Bone marrow (tissue), 2 donors: ENCODE results near the gene TRIM7.
"Not testable (repeated sequence)": the region's sequence is repeated elsewhere in the genome, so short reads cannot be mapped to it uniquely, and the experiment has no call there.

Source experiments
- DNase-seq, 2 donors: peaks; one replicate each; lab custom pipeline; 2025; lab: John Stamatoyannopoulos, UW

The TRIM7 gene

GRCh38 chr5:181193656-181194055 lies 11.3 kb downstream of the TRIM7 start:
- no peak for DNase-seq

DNA sequence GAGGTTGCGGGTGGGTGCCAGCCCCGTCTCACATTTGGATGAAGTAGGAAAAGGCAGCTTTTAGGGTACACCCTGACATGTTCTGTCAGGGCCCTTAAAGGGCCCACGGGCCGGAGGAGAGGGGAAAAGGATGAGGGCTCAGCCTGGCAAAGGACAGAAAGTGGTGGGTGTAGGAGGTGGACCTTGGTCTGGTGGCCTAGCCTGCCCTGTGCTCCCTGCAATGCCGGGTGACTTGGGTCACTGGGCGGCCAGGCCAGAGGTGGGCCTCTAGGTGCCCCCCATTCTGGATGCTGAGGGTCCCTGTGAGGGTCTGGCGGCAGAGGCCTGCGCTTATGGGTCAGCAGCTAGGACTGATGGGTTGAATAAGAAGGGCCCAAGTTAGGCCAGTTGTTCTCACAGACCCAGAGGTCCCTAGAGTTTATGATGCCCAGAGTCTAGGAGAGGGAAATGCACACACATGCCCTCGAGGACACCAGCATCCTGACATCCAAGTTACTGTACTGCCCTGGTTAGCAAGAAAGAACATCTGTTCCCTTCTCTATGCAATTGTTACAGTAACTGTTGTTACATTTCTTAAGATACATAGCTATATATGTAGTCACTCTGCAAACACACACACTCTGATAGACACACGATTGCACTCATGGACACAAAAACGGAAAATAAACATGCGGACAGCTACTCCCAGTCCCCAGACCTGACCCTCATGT lies 12.5 kb downstream of the TRIM7 start:
- no peak for DNase-seq

GRCh38 chr5:181191526-181192336 lies 13.3 kb downstream of the TRIM7 start:
- DNase-seq, result no peak

- no peak for DNase-seq
These were observed 14.1 kb downstream of the TRIM7 start for GRCh38 chr5:181190711-181191525.

- DNase-seq, result no peak
These were observed 14.9 kb downstream of the TRIM7 start for GRCh38 chr5:181189962-181190710.

DNA sequence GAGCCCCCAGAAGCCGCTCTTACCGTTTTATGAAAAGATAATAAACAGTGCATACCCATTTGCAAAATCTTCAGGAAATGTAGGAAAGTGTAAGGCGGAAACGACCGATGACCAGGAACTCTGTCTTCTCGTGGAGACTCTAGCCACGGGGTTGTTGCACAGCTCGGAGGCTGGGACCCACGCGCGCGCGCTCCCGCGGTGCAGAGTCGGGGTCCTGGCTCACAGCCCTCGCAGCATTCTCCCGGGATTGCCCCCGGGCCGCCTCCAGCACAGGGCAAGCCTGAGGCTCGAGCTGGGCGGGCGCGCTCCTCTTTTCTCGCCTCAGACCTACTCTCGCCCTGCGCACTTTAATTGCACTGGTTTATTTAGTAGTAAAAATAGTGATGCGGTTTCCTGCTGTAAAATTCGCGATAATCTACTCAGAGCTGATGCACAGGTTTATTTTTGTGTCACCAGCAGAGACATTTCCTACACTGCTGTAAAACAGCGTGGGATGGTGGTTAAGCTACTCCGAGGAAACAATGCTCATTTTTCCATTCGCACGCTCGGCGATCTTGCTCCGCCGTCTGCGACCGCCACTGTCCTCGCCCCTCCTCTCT lies 15.5 kb downstream of the TRIM7 start:
- DNase-seq, result no peak

GRCh38 chr5:181188700-181189362 lies 16.2 kb downstream of the TRIM7 start:
- no peak for DNase-seq

- no peak for DNase-seq
These were observed 17.3 kb downstream of the TRIM7 start for GRCh38 chr5:181187500-181188213.

GRCh38 chr5:181186986-181187499 lies 18.0 kb downstream of the TRIM7 start:
- no peak for DNase-seq

- DNase-seq, result no peak
These were observed 19.0 kb downstream of the TRIM7 start for GRCh38 chr5:181186022-181186421.

- no peak for DNase-seq
These were observed 19.4 kb downstream of the TRIM7 start for GRCh38 chr5:181185560-181185959.

DNA sequence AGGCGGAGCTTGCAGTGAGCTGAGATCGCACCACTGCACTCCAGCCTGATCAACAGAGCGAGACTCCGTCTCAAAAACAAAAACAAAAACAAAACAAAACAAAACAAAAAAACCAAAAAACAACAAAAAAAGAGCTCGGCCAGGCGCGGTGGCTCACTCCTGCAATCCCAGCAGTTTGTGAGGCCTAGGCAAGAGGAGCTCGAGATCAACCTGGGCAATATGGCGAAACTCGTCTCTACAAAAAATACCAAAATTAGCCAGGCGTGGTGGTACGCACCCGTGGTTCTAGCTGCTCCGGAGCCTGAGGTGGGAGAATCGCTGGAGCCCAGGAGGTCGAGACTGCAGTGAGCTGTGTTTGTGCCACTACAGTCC lies 20.2 kb downstream of the TRIM7 start:
- DNase-seq, result no peak

DNA sequence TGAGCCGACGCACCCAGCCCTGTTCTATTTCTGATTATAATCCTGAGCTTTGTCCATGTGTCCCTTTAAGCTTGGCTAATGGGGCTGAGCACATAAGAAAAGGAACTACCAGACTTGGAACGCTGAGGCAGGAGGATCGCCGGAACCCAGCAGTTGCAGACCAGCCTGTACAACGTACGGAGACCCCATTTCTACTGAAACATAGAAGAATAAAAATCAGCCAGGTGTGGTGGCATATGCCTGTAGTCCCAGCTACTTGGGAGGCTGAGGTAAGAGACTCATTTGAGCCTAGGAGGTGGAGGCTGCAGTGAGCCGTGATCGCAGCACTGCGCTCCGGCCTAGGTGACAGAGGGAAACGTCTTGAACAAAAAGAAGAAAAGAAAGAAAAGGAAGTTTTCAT lies 22.3 kb downstream of the TRIM7 start:
- DNase-seq, result no peak

DNA sequence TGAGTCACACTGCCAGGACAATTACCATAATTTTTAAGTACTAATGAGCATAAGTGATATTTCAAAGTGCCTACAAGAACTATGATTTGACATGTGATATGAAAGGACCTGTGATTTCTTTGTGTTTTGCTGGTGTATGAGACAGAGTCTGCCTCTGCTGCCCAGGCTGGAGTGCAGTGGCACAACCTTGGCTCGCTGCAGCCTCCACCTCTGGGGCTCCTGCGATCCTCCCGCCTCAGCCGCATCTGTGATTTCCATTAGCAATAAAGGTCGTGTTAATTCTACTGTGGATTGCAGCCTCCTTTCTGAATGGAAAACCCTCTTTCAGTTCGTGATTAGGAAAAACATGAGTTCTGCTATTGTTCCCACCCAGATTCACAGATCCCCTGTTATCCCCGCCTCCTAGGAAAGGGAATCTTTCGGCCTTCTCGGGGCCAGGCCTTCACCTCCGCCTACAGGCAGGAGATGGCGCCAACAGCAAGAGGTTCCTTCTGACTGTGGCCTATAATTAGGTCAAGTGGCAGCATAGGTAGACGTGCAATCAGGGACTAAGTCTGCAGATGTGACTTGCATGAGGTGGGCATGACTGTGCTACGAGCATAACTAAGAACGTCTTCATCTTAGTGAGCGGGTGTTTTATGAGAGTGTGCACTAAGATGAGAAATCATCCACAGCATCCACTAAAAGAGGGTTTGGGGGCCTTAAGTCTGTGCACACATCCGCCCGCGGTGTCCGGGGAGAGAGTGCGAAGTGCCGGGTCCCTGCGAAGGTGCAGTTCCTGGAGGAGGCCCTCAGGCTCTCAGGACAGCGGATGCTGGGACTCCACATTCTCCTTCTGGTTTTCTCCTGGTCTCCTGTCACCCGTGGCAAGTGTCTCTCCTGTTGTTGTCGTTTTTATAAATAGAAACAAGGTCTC lies 23.1 kb downstream of the TRIM7 start:
- no peak for DNase-seq

DNA sequence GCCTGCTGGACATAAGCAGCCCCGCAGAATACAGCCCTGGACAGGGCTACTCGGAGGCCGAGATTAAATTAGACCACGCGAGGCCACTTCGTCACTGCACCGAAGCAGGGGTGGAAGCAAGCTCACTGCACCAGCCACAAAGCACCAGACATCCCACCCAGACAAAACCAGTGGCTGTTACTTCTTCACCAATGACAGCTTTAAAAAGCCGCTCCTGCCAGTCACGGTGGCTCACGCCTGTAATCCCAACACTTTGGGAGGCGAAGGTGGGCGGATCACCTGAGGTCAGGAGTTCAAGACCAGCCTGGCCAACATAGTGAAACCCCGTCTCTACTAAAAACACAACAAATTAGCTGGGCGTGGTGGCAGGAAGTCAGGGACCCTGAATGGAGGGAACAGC lies 27.4 kb downstream of the TRIM7 start:
- not testable (repeated sequence) for DNase-seq

DNA sequence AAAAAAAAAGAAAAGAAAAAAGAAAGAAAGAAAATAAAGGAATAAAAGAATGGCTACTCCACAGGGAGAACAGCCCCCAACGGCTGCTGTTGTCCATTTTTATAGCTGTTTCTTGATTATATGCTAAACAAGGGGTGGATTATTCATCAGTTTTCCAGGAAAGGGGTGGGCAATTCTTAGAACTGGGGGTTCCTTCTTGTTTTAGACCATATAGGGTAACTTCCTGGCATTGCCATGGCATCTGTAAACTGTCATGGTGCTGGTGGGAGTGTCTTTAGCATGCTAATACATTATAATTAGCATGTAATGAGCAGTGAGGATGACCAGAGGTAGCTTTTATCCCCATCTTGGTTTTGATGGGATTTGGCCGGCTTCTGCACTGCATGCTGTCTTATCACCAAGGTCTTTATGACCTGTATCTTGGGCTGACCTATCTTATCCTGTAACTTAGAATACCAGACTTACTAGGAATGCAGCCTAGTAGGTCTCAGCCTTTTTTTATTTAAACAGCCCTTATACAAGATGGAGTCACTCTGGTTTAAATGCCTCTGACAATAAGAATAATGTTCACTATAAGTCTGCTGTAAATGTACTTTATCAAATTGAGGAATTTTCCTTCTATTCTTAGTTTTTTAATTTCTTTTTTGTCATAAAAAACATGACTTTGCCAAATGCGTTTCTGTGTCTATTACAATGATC lies 28.6 kb downstream of the TRIM7 start:
- DNase-seq, result no peak

DNA sequence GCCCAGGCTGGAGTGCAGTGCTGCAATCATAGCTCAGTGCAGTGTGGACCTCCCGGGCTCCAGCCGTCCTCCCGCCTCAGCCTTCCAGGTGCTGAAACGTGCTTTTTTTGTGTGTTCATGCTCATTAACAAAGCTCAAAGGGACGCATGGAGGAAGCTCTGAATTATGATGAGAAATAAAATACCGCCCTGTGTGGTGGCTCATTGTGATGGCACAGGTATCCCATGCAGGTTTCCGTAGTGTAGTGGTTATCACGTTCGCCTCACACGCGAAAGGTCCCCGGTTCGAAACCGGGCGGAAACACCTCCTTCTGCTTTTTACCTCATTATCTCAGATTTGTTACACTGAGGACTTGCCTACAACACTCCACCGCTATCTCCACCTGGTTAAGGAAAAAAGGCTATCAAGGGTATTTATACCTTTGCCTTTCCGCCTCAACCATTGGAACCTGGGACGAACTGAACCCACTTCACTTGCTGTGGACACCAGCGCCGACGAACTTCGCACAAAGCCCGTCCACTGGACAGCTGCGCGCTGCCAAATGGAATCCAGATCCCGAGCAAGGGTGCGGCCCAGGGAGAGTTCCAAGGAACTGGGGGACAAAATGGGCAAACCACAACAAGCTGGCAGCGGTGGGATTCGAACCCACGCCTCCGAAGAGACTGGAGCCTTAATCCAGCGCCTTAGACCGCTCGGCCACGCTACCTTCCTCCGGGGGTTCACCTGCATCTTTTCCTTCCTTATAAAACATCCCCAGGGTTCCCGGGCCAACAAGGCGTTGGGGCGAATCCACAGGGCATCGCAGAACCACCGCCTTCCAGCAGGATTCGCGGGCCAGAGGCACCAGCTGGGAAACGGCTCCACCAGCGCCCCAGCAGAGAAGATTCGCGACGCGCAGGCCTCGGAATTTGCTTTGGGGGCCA lies 31.3 kb downstream of the TRIM7 start:
- no peak for DNase-seq
